ENCODE data around the gene LSR. TPM values are rescaled to one million over a fixed set of nuclear protein-coding genes. Genes with fewer than 3 reads are reported as not detected.
A peak's percentile ranks its signal among the peaks of the same experiment; 100 is the strongest.

The LSR gene
- total RNA-seq, 2 experiments from 2014 or later: 20.0 to 20.6 TPM

- TF ChIP-seq, protein P1, sequence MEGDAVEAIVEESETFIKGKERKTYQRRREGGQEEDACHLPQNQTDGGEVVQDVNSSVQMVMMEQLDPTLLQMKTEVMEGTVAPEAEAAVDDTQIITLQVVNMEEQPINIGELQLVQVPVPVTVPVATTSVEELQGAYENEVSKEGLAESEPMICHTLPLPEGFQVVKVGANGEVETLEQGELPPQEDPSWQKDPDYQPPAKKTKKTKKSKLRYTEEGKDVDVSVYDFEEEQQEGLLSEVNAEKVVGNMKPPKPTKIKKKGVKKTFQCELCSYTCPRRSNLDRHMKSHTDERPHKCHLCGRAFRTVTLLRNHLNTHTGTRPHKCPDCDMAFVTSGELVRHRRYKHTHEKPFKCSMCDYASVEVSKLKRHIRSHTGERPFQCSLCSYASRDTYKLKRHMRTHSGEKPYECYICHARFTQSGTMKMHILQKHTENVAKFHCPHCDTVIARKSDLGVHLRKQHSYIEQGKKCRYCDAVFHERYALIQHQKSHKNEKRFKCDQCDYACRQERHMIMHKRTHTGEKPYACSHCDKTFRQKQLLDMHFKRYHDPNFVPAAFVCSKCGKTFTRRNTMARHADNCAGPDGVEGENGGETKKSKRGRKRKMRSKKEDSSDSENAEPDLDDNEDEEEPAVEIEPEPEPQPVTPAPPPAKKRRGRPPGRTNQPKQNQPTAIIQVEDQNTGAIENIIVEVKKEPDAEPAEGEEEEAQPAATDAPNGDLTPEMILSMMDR (IDR thresholded peaks at IDR 0.05): no peak
- Mint-ChIP-seq H3K27ac (no peak overlapping the region), H3K9me3 (no peaks in the 10 kb centered on the region), H3K4me1 (ENCODE audit: low read depth) (peaks cover 9% of the 10 kb centered on the region), H3K27me3 (no peaks in the 10 kb centered on the region), H3K36me3 (ENCODE audit: low read depth) (no peaks in the 10 kb centered on the region), H3K4me3 (no peak overlapping the region)
- CTCF ChIA-PET: no interaction called here
- intact Hi-C loops (cut with micrococcal nuclease): no loop called here
- no peak for ATAC-seq
- POLR2A ChIA-PET: no interaction called here
- no peak for DNase-seq
These were observed 49.1 kb downstream of the LSR start for GRCh38 chr19:35297922-35298321.

GRCh38 chr19:35298561-35298972 is 49.8 kb downstream of the LSR start:
- POLR2A ChIA-PET: no interaction called here

DNA sequence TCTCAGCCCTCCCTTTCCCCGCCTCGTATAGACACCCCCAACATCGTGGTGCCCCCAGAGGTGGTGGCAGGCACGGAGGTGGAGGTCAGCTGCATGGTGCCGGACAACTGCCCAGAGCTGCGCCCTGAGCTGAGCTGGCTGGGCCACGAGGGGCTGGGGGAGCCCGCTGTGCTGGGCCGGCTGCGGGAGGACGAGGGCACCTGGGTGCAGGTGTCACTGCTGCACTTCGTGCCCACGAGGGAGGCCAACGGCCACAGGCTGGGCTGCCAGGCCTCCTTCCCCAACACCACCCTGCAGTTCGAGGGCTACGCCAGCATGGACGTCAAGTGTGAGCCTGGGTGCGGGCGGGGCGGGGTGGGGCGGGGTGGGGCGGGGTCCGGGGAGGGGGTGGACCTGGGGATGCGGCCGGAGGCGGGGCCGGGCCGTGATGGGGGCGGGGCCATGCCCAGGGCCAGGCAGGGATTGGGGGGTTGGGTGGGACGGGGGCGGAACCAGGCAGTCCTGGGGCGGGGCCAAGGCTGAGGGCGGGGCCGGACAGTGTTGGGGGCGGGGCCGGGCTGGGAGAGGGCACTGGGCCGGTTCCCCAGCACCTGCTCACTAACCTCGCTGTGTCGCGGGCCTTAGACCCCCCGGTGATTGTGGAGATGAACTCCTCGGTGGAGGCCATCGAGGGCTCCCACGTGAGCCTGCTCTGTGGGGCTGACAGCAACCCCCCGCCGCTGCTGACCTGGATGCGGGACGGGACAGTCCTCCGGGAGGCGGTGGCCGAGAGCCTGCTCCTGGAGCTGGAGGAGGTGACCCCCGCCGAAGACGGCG is 50.9 kb downstream of the LSR start:
- Mint-ChIP-seq H3K27me3 (peaks cover 1% of the 10 kb centered on the region), H3K4me3 (no peak overlapping the region), H3K9me3 (no peaks in the 10 kb centered on the region), H3K4me1 (ENCODE audit: low read depth) (peaks cover 9% of the 10 kb centered on the region), H3K36me3 (ENCODE audit: low read depth) (no peaks in the 10 kb centered on the region), H3K27ac (no peak overlapping the region)
- DNase-seq (no peak), ATAC-seq (peak; percentile 21)
- ChIA-PET CTCF (no interaction called here), POLR2A (no interaction called here)
- intact Hi-C loops (cut with micrococcal nuclease): no loop called here
- TF ChIP-seq, protein P1 (IDR thresholded peaks at IDR 0.05): no peak

More at GRCh38 chr19:35298561-35298972, 49.8 kb downstream of the LSR start:
- no peaks in the 10 kb centered on the region for H3K36me3 Mint-ChIP-seq (ENCODE audit: low read depth)
- ATAC-seq (no peak), DNase-seq (no peak)
- no peaks in the 10 kb centered on the region for H3K9me3 Mint-ChIP-seq
- peaks cover 9% of the 10 kb centered on the region for H3K4me1 Mint-ChIP-seq (ENCODE audit: low read depth)
- H3K27me3 Mint-ChIP-seq: no peaks in the 10 kb centered on the region
- CTCF ChIA-PET: no interaction called here
- TF ChIP-seq, protein P1 (IDR thresholded peaks at IDR 0.05): no peak
- intact Hi-C loops (cut with micrococcal nuclease): no loop called here
- no peak overlapping the region for H3K4me3 Mint-ChIP-seq
- no peak overlapping the region for H3K27ac Mint-ChIP-seq

GRCh38 chr19:35300339-35300649 is 51.5 kb downstream of the LSR start:
- no peak overlapping the region for H3K27ac Mint-ChIP-seq
- ChIA-PET POLR2A (no interaction called here), CTCF (no interaction called here)
- intact Hi-C loops (cut with micrococcal nuclease): no loop called here
- ATAC-seq (no peak), DNase-seq (no peak)
- peaks cover 9% of the 10 kb centered on the region for H3K4me1 Mint-ChIP-seq (ENCODE audit: low read depth)
- H3K36me3 Mint-ChIP-seq (ENCODE audit: low read depth): no peaks in the 10 kb centered on the region
- H3K27me3 Mint-ChIP-seq: peaks cover 1% of the 10 kb centered on the region
- no peaks in the 10 kb centered on the region for H3K9me3 Mint-ChIP-seq
- TF ChIP-seq, protein P1 (IDR thresholded peaks at IDR 0.05): no peak
- no peak overlapping the region for H3K4me3 Mint-ChIP-seq

DNA sequence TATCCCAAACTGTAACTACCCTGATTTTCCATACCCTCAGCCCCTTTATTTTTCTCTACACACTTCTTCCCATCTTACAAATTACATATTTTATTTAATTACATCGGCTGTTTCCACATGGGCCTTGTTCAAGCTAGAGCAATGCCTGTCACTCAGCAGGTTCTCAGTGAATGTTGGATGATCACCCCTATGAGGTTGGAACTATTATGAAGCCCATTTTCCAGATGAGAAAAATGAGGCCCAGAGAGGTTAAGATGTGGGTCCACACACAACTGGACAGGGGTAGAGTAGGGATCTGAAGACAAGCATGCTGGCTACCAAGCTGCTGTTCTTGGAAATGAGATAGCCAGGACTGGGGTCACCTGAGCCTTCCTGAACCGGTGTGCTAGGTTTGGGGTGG is 53.2 kb downstream of the LSR start:
- Mint-ChIP-seq H3K4me3 (no peak overlapping the region), H3K36me3 (ENCODE audit: low read depth) (no peaks in the 10 kb centered on the region), H3K9me3 (no peaks in the 10 kb centered on the region), H3K4me1 (ENCODE audit: low read depth) (no peaks in the 10 kb centered on the region), H3K27ac (no peak overlapping the region), H3K27me3 (peaks cover 1% of the 10 kb centered on the region)
- POLR2A ChIA-PET: no interaction called here
- intact Hi-C loops (cut with micrococcal nuclease): no loop called here
- TF ChIP-seq, protein P1 (IDR thresholded peaks at IDR 0.05): no peak
- DNase-seq (no peak), ATAC-seq (no peak)
- CTCF ChIA-PET: no interaction called here
